Stimulated activated CD8-positive, alpha-beta memory T cell treated with anti-CD3 and anti-CD28 coated beads, Interleukin-7, amount 100 ng/mL, for 1 hour (primary cell): ENCODE data around the gene LMX1A.

Experiments used
- DNase-seq, 2 donors: peaks; one replicate each; pipeline ENCODE4 v3.0.0-alpha.2; 2020; ENCODE audit warnings: low read depth in 2 of 2

The LMX1A gene

GRCh38 chr1:165355977-165356811 is at the start of gene LMX1A:
Gene LMX1A, minus strand, starts transcription at chr1:165356715. Its CDS starts 1,156 bp downstream, at chr1:165355559.
- no peak for DNase-seq

DNA sequence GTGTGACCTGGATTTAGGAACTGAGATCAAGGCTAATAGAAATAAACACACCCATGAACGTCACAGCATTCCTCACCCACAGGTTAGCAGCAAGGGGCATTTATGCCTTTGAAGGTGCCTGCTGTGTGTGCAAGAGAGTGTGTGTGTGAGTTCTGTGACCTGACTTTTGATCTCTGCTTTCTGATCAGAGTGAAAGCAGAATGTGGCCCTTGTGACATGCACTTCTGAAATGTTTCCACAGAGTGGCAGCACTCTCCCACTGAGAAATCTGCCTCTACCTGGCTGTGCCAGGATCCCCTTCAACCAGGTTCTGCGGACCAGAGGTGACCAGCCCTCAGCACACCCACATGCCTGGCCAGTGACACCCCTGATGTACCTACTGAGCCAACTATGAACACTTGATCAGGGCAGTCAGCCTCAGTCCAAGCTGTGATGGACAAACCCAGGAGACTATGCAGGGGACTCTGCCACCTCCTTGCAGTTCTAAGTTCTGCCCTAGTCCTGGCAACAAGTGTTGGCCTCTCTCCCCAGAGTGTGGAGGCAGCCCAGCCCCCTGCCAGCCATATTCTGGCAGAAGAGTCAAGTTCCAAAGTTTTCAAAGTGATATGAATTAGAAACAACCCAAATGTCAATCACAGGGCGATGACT is 47.4 kb upstream of the LMX1A start:
- no peak for DNase-seq

GRCh38 chr1:165402517-165403111 is 46.1 kb upstream of the LMX1A start:
- no peak for DNase-seq

GRCh38 chr1:165397944-165398343 is 41.4 kb upstream of the LMX1A start:
- no peak for DNase-seq

GRCh38 chr1:165395901-165396300 is 39.4 kb upstream of the LMX1A start:
- no peak for DNase-seq

DNA sequence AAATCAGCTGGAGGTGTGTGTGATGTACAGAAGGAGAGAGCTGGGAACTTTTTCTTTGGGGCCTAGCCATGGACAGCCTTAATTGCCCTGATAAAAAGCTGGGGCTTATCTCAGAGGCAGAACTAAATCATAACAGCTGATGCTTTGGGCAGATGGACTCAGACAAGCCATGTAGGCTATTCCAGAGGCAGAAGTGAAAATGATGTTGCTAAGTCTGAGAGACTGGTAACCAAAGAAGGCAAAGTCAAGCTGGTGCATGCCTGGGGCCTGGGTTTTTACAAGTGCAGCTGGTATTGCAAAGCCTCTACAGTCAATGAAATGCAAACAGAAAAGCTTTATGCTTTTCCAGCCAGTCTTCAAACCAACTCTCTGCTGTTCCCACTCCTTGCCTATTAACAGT is 39.0 kb upstream of the LMX1A start:
- DNase-seq, result no peak

GRCh38 chr1:165392634-165393571 is 36.4 kb upstream of the LMX1A start:
- peak; percentile 77 for DNase-seq

GRCh38 chr1:165389609-165390008 is 33.1 kb upstream of the LMX1A start:
- DNase-seq, result no peak

DNA sequence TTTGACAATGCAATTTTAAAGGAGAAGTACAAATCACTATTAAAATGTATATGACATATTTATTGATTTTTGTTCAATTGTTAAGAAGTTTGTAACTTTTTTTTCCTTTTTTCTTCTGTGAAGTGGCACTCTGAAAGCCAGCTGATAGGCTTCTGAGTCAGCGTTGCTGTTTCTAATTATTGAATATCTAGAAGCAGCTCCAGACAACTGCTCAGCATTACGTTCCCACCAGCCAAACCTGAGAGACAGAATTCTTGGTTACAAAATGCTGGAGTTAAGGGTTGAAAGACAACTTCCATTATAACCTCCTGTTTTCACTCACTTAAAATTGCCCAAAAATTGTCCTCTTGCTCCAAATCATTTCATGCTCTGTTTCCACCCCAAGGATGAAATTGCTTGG is 31.4 kb upstream of the LMX1A start:
- DNase-seq, result no peak

GRCh38 chr1:165387505-165387904 is 31.0 kb upstream of the LMX1A start:
- DNase-seq, result no peak

GRCh38 chr1:165383599-165384405 is 27.3 kb upstream of the LMX1A start:
- DNase-seq, result no peak

DNA sequence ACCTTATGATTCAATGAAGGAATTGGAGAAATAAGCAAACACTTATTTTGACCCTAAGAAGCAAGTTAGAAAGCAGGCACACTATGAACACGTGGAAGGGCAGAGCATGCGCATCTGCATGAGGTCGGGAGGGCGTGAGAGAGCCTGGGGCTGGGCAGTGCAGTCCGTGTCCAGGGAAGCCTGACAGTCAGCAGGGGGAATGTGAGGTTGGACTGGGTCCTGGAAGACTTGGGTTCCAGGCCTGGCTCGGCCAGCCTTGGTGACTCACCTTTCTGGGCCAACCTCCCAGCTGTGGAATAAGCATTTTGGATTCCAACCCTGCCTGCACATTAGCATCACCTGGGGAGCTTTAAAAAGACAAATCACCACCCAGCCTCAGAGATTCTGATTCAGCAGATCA is 26.6 kb upstream of the LMX1A start:
- no peak for DNase-seq

DNA sequence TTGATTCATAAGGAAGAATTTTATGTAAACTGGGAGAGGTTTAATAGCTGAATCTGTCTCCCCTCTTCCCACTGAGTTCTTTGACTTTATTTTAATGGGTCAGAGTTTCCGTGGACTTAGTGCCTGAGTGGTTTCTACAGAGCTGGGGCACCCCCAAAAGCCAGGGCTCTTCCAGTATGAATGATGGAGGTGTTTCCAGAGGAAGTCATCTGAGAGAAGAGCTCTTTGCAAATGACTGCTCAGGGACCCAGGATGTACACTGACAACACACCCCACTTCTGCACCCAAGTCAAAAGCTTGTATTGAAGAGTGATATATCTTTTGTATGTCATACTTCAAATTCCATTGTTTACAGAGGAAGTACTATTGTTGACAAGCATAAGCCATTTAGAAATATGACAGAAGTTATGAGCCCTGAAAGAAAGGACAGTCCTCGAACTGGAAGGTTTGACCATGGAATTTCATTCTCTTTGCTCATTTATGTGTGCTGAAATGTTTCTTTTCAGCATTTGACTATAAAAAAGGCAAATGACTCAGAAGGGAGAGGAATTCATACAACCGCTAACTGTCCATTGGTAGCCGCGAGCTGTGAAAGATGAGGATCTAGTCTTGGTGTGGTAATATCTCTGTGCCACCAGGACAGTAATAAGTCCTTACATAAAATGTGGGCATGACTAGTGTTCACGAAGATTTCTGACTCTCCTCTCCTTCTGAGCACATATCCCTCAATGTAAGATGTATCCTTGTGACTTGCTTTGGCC is 25.4 kb upstream of the LMX1A start:
- DNase-seq, result no peak

- no peak for DNase-seq
Measured at GRCh38 chr1:165376811-165377311, 20.3 kb upstream of the LMX1A start.

DNA sequence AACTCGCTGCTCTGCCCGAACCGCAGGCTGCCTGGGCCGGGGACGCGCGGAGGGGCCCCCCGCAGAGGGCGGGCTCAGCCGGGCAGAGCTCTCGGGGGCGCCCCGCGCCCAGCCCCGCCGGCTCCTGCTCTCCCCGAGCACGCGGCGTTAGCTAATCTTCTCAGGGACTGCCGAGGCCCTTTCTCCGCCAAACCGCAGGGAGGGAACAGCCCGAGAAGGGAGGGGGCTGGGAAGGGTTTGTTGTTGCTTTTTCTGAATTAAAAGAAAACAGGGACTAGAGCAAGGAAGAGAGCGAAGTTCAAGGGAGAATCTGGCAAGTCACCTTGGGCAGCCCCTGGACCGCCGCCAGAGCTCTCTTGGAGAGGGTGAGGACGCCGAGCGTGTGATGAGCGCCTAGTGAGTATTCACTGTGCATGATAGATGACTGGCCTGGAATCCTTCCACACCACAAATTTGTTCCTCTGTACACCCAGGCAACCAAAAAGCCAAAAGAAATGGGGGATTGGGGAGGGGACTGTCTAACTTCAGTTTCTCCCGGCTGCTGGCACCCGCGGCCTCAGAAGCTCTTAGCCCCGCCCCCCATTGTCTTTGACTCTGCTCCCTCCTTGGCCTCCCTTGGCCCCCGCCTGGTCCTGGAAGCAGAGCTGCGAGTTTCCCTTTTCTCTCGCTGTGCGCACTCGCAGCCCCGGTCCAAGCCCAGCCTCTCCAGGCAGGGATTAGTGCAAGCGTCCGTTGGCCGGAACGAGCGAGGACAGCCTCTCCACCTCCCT is 19.7 kb upstream of the LMX1A start:
- no peak for DNase-seq

- DNase-seq, result no peak
Measured at GRCh38 chr1:165375623-165376022, 19.1 kb upstream of the LMX1A start.

- no peak for DNase-seq
Measured at GRCh38 chr1:165371588-165372225, 15.2 kb upstream of the LMX1A start.

GRCh38 chr1:165369255-165369848 is 12.8 kb upstream of the LMX1A start:
- peak in 1 of 2 donors; percentile 12 for DNase-seq
